Stimulated activated CD8-positive, alpha-beta memory T cell treated with anti-CD3 and anti-CD28 coated beads, Interleukin-15, amount 100 ng/mL, for 4 hours (primary cell): ENCODE data around the gene SLC10A7.

ENCODE experiments used
- DNase-seq, 2 donors: peaks; one replicate each; pipeline ENCODE4 v3.0.0-alpha.2; 2020; ENCODE audit warnings: low read depth in 2 of 2

SLC10A7 gene

DNA sequence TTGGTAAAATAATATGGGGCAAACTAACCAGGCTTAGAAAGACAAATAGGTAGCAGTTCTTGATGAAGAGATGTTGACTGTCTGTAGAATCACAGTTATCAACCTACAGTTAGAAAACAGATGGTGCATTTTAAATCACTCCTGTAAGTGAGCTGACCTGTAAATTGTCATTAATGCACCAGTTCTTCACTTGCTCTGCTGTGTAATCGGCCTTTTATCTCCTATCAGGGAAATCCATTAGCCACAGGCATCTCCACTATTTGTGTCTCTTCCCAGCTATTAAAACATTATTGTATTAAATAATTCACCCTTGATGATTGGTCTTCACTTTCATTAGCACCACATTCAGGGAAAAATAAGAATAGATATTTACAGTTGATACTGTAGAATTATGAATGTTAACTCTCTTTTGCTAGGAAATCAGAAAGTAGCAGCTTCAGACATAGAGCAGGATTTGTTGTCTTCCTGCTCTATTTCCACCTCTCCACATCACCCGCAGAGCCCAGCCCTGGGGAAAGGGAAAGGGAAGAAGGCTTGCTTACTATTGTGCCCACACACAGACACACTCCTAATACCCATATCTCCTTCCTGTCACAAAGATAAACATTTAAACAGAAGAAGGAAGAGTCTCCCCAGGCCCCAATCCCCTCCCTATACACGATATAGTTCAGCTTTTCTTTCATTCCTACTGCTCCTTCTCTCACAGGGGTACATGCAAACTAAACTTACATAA lies 210.3 kb downstream of the SLC10A7 start:
- DNase-seq: no peak

DNA sequence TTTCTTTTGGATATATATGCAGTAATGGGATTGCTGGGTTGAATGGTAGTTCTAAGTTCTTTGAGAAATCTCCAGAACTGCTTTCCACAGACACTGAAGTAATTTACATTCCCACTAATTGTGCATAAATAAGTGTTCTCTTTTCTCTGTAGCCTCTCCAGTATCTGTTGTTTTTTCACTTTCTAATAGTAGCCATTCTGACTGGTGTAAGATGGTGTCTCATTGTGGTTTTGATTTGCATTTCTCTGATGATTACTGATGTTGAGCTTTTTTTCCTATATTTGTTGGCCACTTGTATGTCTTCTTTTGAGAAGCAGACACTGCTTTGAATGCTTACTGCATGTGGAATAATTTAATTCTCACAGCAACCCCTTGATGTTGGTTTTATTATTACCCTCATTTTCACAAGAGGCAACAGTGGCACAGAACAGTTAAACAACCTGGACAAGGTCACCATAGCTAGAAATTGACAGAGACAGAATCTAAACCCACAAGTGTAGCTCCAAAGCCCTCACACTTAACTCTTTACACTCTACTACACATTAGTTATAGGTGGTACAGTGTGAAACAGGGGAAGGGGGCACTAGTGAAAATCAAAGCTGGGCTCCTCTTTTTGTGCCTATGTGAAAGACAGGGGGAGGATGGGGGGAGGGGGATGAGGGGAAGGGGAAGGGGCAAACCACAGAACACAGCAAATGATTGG lies 211.3 kb downstream of the SLC10A7 start:
- DNase-seq: no peak

DNA sequence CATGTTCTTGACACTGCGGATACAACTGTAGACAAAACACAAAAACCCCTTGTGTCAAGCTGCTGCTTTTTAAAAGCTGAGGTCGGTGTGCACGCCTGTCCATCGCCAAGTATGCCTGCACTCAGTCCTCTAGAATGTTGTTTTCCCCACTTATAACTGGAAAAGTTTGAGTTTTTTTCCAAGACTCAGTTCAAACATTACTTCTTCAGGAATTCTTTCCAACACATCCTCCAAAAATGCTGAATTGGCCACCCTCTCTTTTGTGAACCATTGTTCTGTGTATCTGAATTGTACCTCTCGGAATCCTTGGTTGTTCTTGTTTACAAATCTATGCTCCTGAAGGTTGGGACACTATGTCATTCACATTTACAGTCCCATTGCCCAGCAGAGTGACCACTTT lies 212.8 kb downstream of the SLC10A7 start:
- no peak for DNase-seq

DNA sequence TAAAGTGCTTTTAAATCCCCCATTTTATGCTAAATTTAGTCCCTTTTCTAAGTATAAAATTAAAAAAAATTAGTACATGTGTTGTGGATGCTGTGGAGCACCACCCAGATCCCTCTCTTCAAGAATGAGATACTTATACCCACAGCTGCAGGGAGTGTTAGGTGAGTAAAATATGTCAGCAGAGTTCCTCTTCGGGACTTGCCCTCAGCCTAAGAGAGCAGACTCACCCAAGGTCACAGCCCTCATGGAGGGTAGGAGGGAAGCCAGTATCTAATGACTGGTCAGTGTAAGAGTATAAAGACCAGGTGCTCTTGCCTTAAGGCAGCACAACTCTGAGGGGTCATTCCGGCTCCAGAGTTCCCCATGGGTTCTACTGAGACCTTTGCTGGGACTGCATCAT lies 218.9 kb downstream of the SLC10A7 start:
- no peak for DNase-seq

DNA sequence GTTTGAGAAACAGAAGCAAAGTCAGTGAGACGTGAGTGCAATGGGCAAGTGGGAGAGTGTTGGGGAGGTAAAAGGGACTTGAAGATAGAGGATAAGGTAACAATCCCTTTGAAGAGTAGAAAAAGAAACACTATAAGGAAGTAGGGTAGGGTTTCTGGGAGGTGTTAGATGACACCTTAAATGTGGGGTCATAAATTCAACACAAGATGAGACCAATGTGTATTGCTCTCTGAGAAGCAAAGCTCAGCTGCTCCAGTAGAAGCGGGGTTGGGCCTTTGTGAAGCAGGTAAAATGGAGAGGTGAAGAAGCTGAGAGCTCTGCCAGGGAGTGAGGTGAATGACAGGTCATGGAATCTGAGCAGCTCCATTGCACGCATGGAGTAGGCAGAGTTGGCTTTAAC lies 222.1 kb downstream of the SLC10A7 start:
- DNase-seq: no peak

DNA sequence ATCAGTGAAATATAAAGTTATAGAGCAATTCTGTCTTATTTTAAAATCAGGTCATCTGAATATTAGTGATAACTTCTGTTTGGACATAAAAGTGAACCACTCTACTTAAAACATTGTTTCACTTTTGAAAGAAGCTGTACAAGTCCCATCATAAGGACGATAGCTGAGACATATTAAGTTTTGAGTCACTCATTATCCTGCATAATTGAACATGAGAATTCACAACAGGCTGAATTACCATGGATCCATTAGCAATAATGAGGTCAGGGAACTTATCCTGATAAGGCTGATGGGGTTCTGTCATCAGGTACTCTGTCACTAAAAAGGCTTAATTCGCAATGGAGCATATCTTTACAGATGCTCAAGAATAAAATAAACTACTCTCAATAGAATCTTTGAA lies 227.0 kb downstream of the SLC10A7 start:
- no peak for DNase-seq

DNA sequence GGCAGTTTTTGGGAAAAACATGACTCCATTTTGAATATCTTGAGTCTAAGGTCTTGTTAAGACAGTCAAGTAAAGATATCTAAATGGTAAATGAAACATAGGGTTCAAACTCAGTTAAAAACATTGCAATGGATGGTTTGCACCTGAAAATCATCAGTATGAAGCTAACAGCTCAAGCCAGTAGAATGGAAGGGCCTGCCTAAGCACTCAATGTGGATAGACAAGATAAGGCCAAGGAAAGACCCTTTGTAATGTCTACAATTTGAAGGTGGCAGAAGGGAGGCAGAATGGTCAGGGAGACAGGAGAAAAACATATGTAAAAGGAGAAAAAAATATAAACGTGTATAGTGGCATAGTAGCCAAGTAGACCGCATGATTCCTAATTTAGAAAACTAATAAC lies 229.2 kb downstream of the SLC10A7 start:
- DNase-seq: no peak

DNA sequence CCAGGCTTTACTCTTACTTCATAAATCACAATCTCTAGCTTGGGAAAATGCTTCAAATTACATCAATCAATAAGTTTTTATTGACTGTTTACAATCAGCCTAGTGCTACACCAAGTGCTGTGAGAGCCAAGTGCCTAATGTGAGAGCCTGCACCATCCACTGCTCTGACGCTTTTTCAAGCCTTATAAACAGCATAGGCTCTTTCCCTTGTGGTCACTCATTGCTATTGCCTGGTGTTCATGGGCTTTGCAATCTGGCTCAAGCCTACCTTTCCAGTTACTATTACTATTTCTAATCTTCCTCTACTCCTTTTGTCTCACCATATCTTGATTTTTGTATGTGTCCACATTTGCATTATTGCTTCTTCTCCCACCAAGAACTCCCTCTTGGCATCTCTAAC lies 230.4 kb downstream of the SLC10A7 start:
- DNase-seq: no peak

DNA sequence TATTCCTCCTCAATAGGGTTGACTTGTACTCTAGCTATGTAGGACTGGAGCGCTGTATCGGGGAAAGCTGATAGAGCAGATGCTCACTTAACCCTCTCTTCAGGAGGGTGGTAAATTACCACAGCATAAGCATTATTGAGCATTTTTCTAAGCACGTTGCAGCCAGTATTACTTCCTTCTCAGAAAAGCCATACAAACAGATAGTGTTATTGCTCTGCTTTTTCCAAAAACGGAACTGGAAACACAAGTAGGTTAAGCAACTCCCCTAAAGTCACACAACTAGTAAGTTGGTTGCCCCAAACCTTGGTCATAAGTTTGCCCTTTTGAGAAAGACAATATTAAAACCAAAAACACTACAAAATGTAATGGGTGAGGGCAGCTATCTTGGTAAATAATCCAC lies 233.5 kb downstream of the SLC10A7 start:
- no peak for DNase-seq

DNA sequence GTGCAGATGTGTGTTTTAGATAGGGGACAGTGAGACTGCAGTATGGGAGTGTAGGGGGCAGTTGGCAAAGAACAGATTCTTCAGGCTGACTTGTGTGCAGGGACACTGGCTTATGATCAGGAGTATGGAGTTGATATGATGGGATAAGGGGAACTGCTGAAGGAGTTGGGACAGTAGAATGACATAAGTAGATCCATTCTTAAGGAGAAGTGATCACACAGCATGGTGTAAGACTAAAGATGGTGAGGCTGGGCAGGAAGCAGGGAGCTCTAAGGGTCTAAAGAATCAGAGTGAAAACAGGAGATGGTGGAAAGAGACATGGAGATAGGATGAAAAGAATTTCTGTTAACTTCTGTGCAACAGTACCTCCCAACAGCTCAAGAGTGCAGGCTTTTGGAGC lies 236.7 kb downstream of the SLC10A7 start:
- DNase-seq: no peak

DNA sequence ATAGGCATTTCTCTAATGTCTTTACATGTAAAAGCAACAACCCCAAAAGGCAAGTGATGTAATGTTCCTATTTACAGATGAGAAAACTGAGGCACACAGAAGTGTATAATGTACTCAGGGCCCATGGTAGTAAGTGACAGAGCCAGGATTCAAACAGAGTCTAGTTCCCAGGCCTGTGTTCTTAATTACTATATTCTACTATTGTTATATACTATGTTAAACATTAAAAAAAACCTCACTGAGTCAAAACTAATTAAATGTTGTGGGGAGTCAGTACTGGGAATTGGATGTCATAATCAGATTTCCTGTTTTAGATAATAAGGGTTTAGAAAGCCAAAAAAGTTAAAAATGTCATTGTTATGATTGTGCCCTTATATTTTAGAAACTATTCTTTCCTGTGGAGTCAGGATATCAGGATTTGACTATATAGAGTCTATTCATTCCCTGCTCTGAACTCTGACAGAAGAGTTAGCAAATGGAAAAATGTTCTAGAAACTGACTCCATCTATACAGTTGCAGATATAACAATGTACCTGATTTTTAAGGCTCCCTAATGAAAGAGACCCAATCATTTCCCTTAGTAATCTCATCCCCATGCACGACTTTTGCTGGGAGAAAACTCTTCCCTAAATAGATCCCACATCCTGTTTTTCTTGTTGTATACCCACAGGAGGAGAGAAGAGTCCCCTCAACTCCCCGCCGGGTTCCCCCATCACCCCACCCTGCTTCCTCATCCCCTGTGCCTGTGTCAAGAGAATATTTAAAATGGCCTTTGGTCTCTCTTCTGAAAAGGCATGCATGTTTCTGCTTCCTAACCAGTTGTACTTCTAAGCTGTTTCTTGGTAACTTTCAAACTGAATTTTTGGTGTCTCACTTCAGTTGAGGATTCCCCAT lies 237.7 kb downstream of the SLC10A7 start:
- DNase-seq: no peak

DNA sequence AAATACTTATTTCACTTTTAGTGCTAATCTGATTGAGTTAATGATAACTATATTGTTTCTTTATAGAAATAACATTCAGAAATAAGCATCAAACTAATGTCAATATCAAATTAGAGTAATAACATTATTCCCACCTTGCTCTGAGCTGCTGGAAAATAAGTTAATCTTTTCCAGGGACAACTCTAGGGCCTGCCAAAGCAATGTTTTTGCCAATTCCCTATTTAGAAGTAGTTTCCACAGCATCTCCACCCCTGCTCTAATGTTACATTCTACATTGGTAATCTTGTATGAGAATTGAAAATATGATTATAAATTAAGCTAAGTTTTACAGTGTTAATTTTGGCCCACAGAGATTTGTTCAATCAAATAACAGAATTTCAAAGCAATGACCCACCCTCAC lies 239.1 kb downstream of the SLC10A7 start:
- DNase-seq: no peak

DNA sequence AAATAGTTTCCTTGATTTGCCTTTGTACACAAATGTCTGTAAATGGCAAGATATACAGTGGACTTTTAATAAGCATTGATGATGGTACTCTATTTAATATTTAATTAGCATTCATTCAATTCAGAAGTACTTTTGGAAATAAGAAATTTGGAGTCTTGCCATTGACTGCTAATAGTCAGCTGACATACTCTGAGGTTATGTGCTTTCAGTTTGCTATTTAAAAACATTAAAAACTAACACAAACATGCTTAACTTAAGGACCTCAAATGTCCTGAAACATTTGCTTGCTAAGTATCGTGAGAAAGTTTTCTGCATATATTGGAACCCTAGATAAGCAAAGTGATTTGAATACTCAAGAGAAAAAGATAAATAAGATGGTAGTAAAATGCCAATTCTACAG lies 242.8 kb downstream of the SLC10A7 start:
- DNase-seq: no peak

DNA sequence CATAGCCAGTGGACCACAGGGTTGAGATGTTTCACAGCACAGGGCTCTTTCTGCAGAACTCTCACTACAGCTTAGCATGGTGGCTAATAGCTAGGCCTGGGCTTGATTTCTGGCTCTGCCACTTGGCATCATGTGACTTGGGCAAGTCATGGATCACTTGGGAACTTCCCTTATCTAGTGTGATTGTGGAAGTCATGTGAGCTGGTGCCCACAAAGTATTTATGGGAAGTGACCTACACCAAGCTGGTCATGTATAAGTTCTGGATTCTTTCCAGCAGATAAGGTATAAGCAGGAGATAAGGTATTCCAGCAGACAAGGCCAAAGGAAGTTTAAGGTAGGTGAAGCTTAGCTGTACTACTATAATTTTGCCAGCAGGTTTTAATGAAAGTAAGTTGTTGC lies 246.4 kb downstream of the SLC10A7 start:
- DNase-seq: no peak

DNA sequence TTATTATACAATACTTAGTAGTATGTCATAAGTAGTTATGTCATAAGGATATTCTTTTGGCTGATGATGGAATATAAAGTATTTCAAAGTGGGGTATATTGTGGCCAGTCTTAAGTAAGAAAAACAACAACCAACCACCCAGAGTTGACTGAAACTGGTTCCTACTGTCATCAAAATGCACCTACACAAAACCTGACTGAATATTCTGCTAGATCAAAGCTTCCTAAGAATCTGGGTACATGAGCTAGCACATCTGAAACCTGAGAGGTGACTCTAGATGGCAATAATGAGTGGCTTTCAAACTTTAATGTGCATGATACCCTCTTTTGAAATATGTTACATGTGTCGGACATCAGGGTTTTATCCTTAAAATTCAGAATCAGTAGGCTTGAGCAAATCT lies 247.0 kb downstream of the SLC10A7 start:
- DNase-seq: no peak

DNA sequence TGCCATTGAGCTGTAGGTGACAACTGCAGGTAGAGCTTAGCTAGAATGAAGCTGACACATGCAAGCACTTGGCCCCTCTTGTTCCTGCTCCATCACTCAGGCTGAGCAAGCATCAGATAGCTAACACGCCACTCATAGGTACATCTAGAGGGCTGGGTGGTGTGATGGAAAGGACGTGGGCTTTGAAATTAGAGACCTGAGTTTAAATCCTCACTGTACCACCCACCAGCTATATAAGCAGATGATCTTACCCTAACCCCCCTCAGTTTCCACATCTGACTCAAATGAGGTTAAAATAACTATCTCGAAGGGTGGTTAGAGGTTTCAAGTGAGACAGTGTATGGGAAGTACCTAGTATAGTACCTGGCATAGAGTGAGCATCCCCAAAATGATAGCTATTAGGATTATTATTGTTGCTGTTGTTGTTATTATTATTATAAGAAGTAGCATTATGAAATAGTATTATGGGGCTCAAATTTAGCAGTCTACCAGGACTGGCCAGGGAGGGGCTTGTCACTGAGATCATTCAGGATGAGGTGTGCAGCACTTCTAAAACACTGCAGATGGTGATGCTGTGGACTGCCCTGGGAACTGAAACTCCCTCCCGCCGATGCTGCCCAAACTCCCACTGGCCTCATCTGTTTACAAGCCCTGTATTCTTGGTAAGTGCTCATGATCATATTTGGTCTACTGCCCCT lies 248.4 kb downstream of the SLC10A7 start:
- no peak for DNase-seq

DNA sequence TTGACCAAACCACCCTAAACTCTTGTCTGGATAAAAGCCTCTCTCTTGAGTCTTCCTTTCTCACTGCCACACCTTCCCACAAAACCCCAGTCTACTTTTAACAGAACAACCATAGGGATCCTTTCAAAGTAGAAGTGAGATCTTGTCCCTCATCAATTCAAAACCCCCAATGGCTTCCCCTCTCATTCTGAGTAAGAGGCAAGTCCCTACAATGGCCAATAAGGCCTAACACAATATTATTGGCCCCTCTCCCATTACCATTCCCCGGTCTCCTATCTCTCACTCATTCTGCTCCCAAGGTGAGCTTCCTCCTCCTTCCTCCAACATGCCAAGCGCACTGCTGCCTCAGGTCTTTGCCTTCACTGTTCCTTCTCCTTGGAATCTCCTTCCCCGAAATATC lies 250.3 kb downstream of the SLC10A7 start:
- no peak for DNase-seq

DNA sequence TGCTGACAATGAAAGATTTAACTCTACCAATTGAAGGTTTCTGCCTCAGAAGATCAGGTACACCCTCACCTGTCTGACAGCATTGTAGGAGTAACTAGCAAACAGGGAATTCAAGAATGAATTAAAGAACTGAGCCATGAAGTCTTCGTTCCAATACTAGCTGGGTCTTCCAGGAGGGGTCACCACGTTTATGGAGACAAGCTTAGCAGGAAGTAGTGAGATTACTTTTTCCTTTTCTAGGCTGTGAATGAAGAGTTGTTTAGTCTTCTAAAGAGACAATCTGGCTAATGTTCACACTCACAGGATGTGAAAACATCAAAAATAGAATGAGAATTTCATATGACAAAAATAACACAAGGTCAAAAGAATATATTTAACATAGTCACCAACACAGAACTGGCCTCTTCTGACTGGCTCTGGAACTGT lies 252.5 kb downstream of the SLC10A7 start:
- no peak for DNase-seq

DNA sequence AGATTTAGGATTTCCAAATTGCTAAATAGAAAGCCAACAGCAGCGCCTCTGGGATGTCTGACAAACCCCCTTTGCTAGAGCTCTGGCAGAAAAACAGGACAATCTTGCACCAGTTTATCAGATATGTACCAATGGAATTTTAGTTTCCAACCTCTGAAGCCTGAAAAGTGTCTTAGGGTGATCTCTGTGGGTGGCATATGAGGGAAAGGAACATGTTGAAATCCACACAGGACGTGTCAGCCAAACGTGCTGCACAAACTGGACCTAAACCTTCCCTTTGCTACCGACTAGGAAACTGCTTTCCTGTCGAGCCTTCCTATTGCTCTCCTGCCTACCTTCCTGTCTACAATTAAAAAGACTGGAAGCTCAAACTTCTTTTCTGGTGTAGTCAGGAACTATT lies 253.9 kb downstream of the SLC10A7 start:
- no peak for DNase-seq

DNA sequence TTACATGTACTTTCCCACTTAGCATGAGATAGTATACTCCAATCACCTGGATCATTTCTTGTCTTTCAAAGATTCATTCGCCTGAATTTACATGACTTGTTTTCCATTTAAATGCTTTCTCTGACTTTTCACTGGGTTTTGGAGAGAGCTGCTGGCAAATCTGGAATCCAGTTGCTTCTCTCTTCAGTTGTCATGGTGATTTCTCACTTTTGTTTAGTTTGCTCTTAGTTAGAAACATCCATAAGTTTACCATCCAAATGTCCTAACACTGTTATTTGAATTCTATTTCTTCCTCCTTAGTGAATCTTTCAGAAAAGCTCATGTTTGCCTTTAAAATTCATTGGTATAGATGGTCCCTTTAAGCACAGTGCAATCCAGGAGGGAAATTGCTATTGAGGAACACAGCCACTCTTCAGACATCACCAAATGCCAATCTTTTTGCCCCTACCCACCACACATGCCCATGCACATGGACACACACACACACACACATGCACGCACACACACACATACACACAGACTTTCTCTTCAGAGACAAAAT lies 255.7 kb downstream of the SLC10A7 start:
- DNase-seq: no peak

DNA sequence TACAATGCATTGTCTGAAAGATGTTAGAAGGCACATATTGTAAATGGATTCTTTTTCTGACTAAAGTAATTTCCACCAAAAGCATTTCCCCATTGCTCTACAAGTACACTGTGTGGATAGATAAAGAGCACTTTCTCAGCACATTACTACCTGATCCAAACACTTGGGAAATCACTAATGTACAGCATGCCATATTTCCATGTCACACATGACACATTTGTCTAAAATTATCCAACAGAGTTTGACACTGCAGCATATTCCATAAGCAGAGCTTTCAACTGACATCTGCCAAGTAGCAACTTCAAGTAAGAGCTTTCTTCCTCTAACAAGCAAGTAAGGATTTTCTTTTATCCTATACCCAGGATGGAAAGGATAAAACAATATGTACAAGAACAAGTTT lies 257.9 kb downstream of the SLC10A7 start:
- no peak for DNase-seq

DNA sequence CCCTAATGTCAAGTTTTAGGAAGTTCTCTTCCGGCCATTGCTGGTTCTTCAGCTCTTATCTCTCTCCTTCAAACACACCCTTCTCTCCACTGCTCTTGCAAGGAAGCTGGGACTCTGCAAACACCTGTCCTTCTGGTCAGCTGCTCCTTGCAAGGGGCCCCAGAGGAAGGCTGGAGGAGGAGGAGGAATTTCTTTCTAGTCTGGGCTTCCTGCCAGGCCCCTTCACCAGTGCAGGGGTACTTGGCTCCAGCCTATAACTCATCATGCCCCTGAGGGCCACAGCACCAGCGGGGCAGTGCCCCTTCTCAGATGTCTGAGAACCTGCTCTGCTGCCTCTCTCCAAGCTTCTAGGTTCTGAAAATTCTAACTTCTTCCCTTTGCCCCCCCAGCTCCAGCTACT lies 260.7 kb downstream of the SLC10A7 start:
- no peak for DNase-seq
